ENCODE measurements around the gene ZNF410. TPM values are rescaled to one million over a fixed set of nuclear protein-coding genes. Genes with fewer than 3 reads are reported as not detected.

The ZNF410 gene
- total RNA-seq, 4 donors from 2014 or later, result 22.6 to 33.2 (median 24.0) TPM

GRCh38 chr14:73870525-73871235, 16.0 kb upstream of the ZNF410 start:
- Histone ChIP-seq H3K4me3 (no peak overlapping the region), H3K27ac (no peak overlapping the region), H3K4me1 (no peaks in the 10 kb centered on the region), H3K9me3 (no peaks in the 10 kb centered on the region), H3K36me3 (peaks cover 0 to 4% of the 10 kb centered on the region in 2 donors), H3K27me3 (no peaks in the 10 kb centered on the region)
- ATAC-seq, result no peak
- TF ChIP-seq POLR2A (IDR thresholded peaks at IDR 0.05), result no peak
- no peak for TF ChIP-seq CTCF (IDR thresholded peaks at IDR 0.05 in 4 of 5, conservative IDR thresholded peaks at IDR 0.05 in 1 of 5)
- in situ Hi-C loops (cut with MboI; ENCODE audit: low sequenced_read_pairs in 4 of 4) (no loop called here), intact Hi-C loops (cut with DNase I; ENCODE audit: low total_unique reads) (no loop called here)
- DNase-seq, result no peak

GRCh38 chr14:73873660-73874059, 13.0 kb upstream of the ZNF410 start:
- H3K4me1 ChIP-seq, result no peaks in the 10 kb centered on the region
- H3K36me3 ChIP-seq, result no peaks in the 10 kb centered on the region
- no peak overlapping the region for H3K4me3 ChIP-seq
- DNase-seq (no peak), ATAC-seq (no peak)
- intact Hi-C loops (cut with DNase I; ENCODE audit: low total_unique reads), result no loop called here
- in situ Hi-C loops (cut with MboI; ENCODE audit: low sequenced_read_pairs in 4 of 4), result no loop called here
- H3K27ac ChIP-seq, result no peak overlapping the region
- H3K9me3 ChIP-seq, result no peaks in the 10 kb centered on the region
- TF ChIP-seq POLR2A (IDR thresholded peaks at IDR 0.05) (no peak), CTCF (IDR thresholded peaks at IDR 0.05 in 4 of 5, conservative IDR thresholded peaks at IDR 0.05 in 1 of 5) (no peak)
- no peaks in the 10 kb centered on the region for H3K27me3 ChIP-seq

GRCh38 chr14:73877790-73878189, 8.9 kb upstream of the ZNF410 start:
- Histone ChIP-seq H3K4me3 (no peak overlapping the region), H3K4me1 (no peaks in the 10 kb centered on the region), H3K27me3 (no peaks in the 10 kb centered on the region), H3K27ac (no peak overlapping the region), H3K9me3 (no peaks in the 10 kb centered on the region), H3K36me3 (peaks cover 0 to 7% of the 10 kb centered on the region in 2 donors)
- DNase-seq, result no peak
- TF ChIP-seq CTCF (IDR thresholded peaks at IDR 0.05 in 4 of 5, conservative IDR thresholded peaks at IDR 0.05 in 1 of 5) (no peak), POLR2A (IDR thresholded peaks at IDR 0.05) (no peak)
- no peak for ATAC-seq
- in situ Hi-C loops (cut with MboI; ENCODE audit: low sequenced_read_pairs in 4 of 4) (no loop called here), intact Hi-C loops (cut with DNase I; ENCODE audit: low total_unique reads) (no loop called here)

GRCh38 chr14:73878436-73878835, 8.2 kb upstream of the ZNF410 start:
- Histone ChIP-seq H3K4me1 (no peaks in the 10 kb centered on the region), H3K27me3 (no peaks in the 10 kb centered on the region), H3K36me3 (peaks cover 0 to 7% of the 10 kb centered on the region in 2 donors), H3K4me3 (no peak overlapping the region), H3K27ac (no peak overlapping the region), H3K9me3 (no peaks in the 10 kb centered on the region)
- DNase-seq (no peak), ATAC-seq (no peak)
- TF ChIP-seq CTCF (IDR thresholded peaks at IDR 0.05 in 4 of 5, conservative IDR thresholded peaks at IDR 0.05 in 1 of 5) (no peak), POLR2A (IDR thresholded peaks at IDR 0.05) (no peak)
- in situ Hi-C loops (cut with MboI; ENCODE audit: low sequenced_read_pairs in 4 of 4), result no loop called here
- intact Hi-C loops (cut with DNase I; ENCODE audit: low total_unique reads), result no loop called here

GRCh38 chr14:73879027-73879426, 7.6 kb upstream of the ZNF410 start:
- intact Hi-C loops (cut with DNase I; ENCODE audit: low total_unique reads), result no loop called here
- H3K27ac ChIP-seq, result no peak overlapping the region
- TF ChIP-seq POLR2A (IDR thresholded peaks at IDR 0.05) (no peak), CTCF (IDR thresholded peaks at IDR 0.05 in 4 of 5, conservative IDR thresholded peaks at IDR 0.05 in 1 of 5) (no peak)
- H3K4me1 ChIP-seq, result no peaks in the 10 kb centered on the region
- H3K36me3 ChIP-seq, result peaks cover 0 to 7% of the 10 kb centered on the region in 2 donors
- H3K4me3 ChIP-seq, result no peak overlapping the region
- in situ Hi-C loops (cut with MboI; ENCODE audit: low sequenced_read_pairs in 4 of 4), result no loop called here
- no peaks in the 10 kb centered on the region for H3K27me3 ChIP-seq
- H3K9me3 ChIP-seq, result no peaks in the 10 kb centered on the region
- DNase-seq (no peak), ATAC-seq (no peak)
